Ascending aorta (tissue), 2 donors: ENCODE results near the gene MRAS. TPM values are rescaled to one million over a fixed set of nuclear protein-coding genes. Genes with fewer than 3 reads are reported as not detected.

Source experiments
- DNase-seq, 2 donors: peaks; one replicate each; pipeline ENCODE4 v3.0.0-alpha.2; 2019; ENCODE audit warnings: low spot score in 2 of 2
- H3K27ac ChIP-seq, 2 donors: fragments of 200-600 bp; sonication (generic); one replicate each; pipeline ENCODE4 v1.5.1; 2016 to 2017; ENCODE audit warnings: mild to moderate bottlenecking in 1 of 2
- H3K27me3 ChIP-seq: fragments of 200-600 bp; sonication (generic); one replicate; pipeline ENCODE4 v1.5.1; 2017
- H3K36me3 ChIP-seq, 2 donors: fragments of 200-600 bp; sonication (generic); one replicate each; pipeline ENCODE4 v1.5.1; 2016
- H3K4me1 ChIP-seq, 2 donors: fragments of 200-600 bp; sonication (generic); one replicate each; pipeline ENCODE4 v1.5.1; 2016 to 2017; ENCODE audit warnings: mild to moderate bottlenecking in 1 of 2
- H3K4me3 ChIP-seq, 2 donors: fragments of 200-600 bp; sonication (generic); one replicate each; pipeline ENCODE4 v1.5.1; 2016 to 2017; ENCODE audit warnings: mild to moderate bottlenecking in 1 of 2
- H3K9me3 ChIP-seq, 2 donors: fragments of 200-600 bp; sonication (generic); one replicate each; pipeline ENCODE4 v1.5.1; 2016
- intact Hi-C: fragments of 100-400 bp; cut with DNase I; formaldehyde crosslinking; loops from one replicate; pipeline ENCODE4 v1.15.1; 2023
- total RNA-seq: library from RNA; depleted of rRNA; stranded (reverse); fragments of >200 nt; gene quantifications from one replicate; pipeline ENCODE4 v1.1.0, GENCODE V29; 2016
- TF ChIP-seq, protein P1 (sequence below), 3 experiments: fragments of 200-600 bp in 2 of 3; fragments of 450-650 bp in 1 of 3; sonication (generic) in 2 of 3; IDR thresholded peaks; one replicate each; pipeline ENCODE4 v1.5.1; 2016 to 2019; ENCODE audit warnings: antibody characterized with exemption in 3 of 3, mild to moderate bottlenecking in 1 of 3, moderate library complexity in 1 of 3

MRAS gene
- total RNA-seq, 1 donor from 2014 or later = 24.5 TPM

DNA sequence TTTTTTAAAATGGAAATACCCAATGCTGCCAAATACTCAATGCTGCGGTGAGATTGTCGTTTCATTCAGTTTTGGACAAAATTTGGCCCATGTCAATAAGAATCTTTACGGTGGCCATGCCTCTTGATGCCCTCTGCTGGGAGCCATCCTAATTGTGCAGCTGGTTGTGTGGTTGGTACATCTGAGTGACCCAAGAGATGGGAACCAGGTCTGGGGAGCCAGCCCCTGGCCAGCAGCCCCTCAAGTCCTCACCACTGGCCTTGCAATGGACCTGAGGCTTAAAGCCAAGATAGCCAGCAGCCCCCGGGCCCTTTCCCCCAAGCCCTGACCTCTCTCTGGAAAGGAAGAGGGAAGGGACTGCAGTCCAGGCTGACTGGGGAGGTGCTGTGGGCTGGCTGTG, 49.6 kb downstream of the MRAS start:
- TF ChIP-seq, protein P1, sequence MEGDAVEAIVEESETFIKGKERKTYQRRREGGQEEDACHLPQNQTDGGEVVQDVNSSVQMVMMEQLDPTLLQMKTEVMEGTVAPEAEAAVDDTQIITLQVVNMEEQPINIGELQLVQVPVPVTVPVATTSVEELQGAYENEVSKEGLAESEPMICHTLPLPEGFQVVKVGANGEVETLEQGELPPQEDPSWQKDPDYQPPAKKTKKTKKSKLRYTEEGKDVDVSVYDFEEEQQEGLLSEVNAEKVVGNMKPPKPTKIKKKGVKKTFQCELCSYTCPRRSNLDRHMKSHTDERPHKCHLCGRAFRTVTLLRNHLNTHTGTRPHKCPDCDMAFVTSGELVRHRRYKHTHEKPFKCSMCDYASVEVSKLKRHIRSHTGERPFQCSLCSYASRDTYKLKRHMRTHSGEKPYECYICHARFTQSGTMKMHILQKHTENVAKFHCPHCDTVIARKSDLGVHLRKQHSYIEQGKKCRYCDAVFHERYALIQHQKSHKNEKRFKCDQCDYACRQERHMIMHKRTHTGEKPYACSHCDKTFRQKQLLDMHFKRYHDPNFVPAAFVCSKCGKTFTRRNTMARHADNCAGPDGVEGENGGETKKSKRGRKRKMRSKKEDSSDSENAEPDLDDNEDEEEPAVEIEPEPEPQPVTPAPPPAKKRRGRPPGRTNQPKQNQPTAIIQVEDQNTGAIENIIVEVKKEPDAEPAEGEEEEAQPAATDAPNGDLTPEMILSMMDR (IDR thresholded peaks at IDR 0.05) = no peak
- peak in 1 of 2 donors; percentile 22 for DNase-seq
- H3K4me3 ChIP-seq = no peak overlapping the region
- no peaks in the 10 kb centered on the region for H3K9me3 ChIP-seq
- no peaks in the 10 kb centered on the region for H3K27me3 ChIP-seq
- H3K36me3 ChIP-seq = peaks cover 32 to 44% of the 10 kb centered on the region in 2 donors
- intact Hi-C loops = no loop called here
- no peaks in the 10 kb centered on the region for H3K4me1 ChIP-seq
- no peak overlapping the region for H3K27ac ChIP-seq

DNA sequence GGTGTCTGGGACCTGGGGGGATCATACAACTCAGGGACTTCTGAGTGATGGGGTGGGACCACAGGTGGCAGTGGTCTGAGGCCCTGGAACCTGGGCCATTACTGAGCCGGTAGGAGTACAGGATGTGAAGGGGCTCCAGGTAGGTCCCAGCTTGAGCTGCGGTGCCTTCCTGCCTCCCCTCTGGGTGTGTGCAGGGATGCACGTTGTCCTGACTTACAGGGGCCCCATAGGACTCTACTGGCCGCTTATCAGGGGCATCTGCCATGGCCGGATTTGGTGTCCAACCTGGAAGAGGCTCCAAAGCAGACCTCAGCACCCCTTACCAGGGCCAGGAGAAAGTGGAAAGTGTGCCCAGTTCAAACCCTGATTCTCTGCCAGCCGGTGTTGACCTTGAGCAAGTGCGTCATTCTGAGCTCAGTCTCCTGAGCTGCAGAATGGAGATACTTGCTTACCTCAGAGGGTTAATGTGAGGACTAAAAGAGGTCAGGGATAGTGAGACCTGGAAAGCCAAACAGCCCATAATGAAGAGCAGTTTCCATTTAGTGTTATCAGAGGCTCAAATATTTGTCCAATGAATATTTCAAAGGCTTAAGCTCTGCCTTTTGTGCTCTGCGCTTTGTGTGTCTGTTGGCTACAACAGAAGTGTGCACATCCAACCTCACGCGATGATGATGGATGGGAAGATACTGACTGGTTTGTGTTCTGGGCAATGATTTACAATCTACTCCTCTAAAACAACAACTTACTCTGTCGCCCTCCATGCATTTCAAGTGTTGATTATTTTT, 50.6 kb downstream of the MRAS start:
- Histone ChIP-seq H3K36me3 (peaks cover 39 to 54% of the 10 kb centered on the region in 2 donors), H3K27ac (no peak overlapping the region)

DNA sequence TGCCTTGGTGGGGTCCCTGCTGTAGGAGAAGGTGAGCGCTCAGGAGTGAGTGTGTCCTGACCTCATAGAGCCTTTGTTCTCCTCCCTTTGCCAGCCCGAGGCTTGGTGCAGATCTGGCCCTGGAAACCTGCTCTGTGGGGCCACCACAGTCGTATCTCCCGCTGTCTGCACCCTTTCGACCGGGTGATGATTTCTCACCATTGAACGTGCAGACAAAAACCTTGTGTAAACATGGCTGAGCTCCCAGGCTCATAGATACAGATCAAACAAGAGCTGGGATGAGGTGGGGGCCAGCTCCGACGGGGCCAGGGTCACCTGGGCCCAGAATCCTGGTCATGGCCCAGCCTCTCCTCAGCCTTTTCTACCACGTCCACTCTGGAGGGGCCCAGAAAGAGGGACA, 51.4 kb downstream of the MRAS start:
- Histone ChIP-seq H3K9me3 (no peaks in the 10 kb centered on the region), H3K4me1 (no peaks in the 10 kb centered on the region), H3K4me3 (no peak overlapping the region), H3K27me3 (no peaks in the 10 kb centered on the region), H3K27ac (no peak overlapping the region), H3K36me3 (peaks cover 46 to 62% of the 10 kb centered on the region in 2 donors)
- DNase-seq = no peak
- TF ChIP-seq, protein P1 (IDR thresholded peaks at IDR 0.05) = no peak
- intact Hi-C loops = no loop called here

More for the DNA sequence above, 50.6 kb downstream of the MRAS start:
- Histone ChIP-seq H3K9me3 (no peaks in the 10 kb centered on the region), H3K4me1 (no peaks in the 10 kb centered on the region), H3K4me3 (no peak overlapping the region), H3K27me3 (no peaks in the 10 kb centered on the region)
- DNase-seq = peak in 1 of 2 donors; percentile 44
- intact Hi-C loops = no loop called here
- TF ChIP-seq, protein P1 (IDR thresholded peaks at IDR 0.05) = no peak

DNA sequence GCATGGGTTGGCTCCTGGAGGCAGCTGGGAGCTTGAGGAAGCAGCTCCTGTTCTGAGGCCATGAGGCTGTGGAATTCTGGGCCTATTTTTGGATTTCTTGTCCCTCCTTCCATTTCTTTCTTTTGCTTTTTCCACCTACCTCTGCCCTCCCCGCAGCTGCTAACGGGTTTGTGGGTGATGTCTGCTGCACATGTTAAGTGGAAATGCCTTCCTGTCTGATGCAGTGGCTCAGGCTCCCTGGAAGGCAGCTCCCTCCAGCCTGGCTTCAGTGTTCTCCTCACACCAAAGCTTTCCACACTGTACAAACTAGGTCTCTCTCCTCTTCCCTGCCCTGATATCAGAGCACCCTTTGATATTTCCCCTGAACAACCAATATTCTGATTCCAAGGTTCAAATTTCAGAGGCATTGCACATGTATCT, 52.3 kb downstream of the MRAS start:
- H3K4me1 ChIP-seq = no peaks in the 10 kb centered on the region
- H3K27ac ChIP-seq = no peak overlapping the region
- TF ChIP-seq, protein P1 (IDR thresholded peaks at IDR 0.05) = no peak
- no peaks in the 10 kb centered on the region for H3K27me3 ChIP-seq
- DNase-seq = no peak
- intact Hi-C loops = no loop called here
- no peak overlapping the region for H3K4me3 ChIP-seq
- H3K9me3 ChIP-seq = no peaks in the 10 kb centered on the region
- peaks cover 47 to 62% of the 10 kb centered on the region in 2 donors for H3K36me3 ChIP-seq

DNA sequence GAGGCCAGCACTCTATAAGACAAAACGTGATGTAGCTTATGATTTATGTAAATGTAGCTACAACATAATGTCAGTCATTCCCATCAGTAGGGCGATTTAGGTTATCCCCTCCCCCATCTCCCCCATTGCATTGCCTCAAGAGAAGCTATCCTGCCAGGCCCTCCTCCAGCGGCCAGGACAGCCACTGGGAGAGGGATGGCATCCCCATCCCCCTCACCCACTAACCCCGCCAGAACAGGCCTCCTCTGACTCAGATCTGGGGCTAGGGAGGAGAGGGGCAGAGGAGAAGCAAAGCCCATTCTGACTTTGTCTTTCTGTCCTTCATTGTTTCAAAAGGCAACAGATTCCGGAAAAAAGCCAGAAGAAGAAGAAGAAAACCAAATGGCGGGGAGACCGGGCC, 53.5 kb downstream of the MRAS start:
- Histone ChIP-seq H3K27ac (no peak overlapping the region), H3K4me1 (no peaks in the 10 kb centered on the region), H3K36me3 (peaks cover 47 to 62% of the 10 kb centered on the region in 2 donors), H3K27me3 (no peaks in the 10 kb centered on the region), H3K4me3 (no peak overlapping the region), H3K9me3 (no peaks in the 10 kb centered on the region)
- intact Hi-C loops = no loop called here
- TF ChIP-seq, protein P1 (IDR thresholded peaks at IDR 0.05) = no peak
- no peak for DNase-seq
